Testis (tissue), 3 donors: ENCODE data around the gene BIN1. TPM values are rescaled to one million over a fixed set of nuclear protein-coding genes. Genes with fewer than 3 reads are reported as not detected.

ENCODE experiments used
- DNase-seq: peaks from one replicate; pipeline ENCODE4 v3.0.0-alpha.2; 2019
- H3K27ac ChIP-seq, 2 donors: fragments of 200-600 bp; sonication (generic); one replicate each; pipeline ENCODE4 v1.5.1; 2019
- H3K27me3 ChIP-seq: fragments of 200-600 bp; sonication (generic); one replicate; pipeline ENCODE4 v1.5.1; 2019
- H3K36me3 ChIP-seq: fragments of 200-600 bp; sonication (generic); one replicate; pipeline ENCODE4 v1.5.1; 2017; ENCODE audit warnings: low read depth; ENCODE audit errors: missing control alignments
- H3K4me1 ChIP-seq: fragments of 200-600 bp; sonication (generic); one replicate; pipeline ENCODE4 v1.5.1; 2019
- H3K4me3 ChIP-seq, 2 donors: fragments of 200-600 bp; sonication (generic); one replicate each; pipeline ENCODE4 v1.5.1; 2017 to 2019
- H3K9me3 ChIP-seq: fragments of 200-600 bp; sonication (generic); one replicate; pipeline ENCODE4 v1.5.1; 2017
- CTCF ChIP-seq, 3 experiments: fragments of 450-650 bp in 2 of 3; fragments of 200-600 bp in 1 of 3; sonication (generic) in 1 of 3; IDR thresholded peaks; one replicate each; pipeline ENCODE4 v1.5.1; 2016 to 2019; ENCODE audit warnings: antibody characterized with exemption in 3 of 3, mild to moderate bottlenecking in 2 of 3, moderate library complexity in 1 of 3
- POLR2A ChIP-seq: fragments of 450-650 bp; IDR thresholded peaks from one replicate; pipeline ENCODE4 v1.6.1; 2017; ENCODE audit warnings: antibody characterized with exemption, mild to moderate bottlenecking, moderate library complexity
- WGBS, 2 donors: methylation state at CpG; one replicate each; pipeline ENCODE4 v1.1.5; 2018; 5-methylcytosine and 5-hydroxymethylcytosine counted together
- intact Hi-C: fragments of 100-400 bp; cut with DNase I; formaldehyde crosslinking; loops from one replicate; pipeline ENCODE4 v1.15.1; 2023; ENCODE audit warnings: low total_unique reads
- polyA plus RNA-seq: library from polyadenylated mRNA; stranded (reverse); fragments of 350-450 nt; fragmentation: Illumina TruSeq; extraction: RNeasy Lipid Tissue Mini Kit (QIAGEN cat#74804); gene quantifications from one replicate; pipeline ENCODE4 v1.2.3, GENCODE V29; 2014; ENCODE audit warnings: low read depth, low replicate concordance; ENCODE audit not compliant: insufficient read depth
- total RNA-seq, 2 donors: library from RNA; depleted of rRNA; stranded (reverse); fragments of >200 nt; gene quantifications; one replicate each; pipeline ENCODE4 v1.2.3, GENCODE V29; 2016

BIN1 gene
- total and polyA plus RNA-seq, 3 donors from 2014 or later, result 25.0 to 38.8 (median 28.7) TPM

- no peak for TF ChIP-seq POLR2A
- no peak for TF ChIP-seq CTCF (IDR thresholded peaks at IDR 0.05)
- Histone ChIP-seq H3K4me3 (no peak overlapping the region), H3K27ac (no peak overlapping the region), H3K4me1 (peaks cover 28% of the 10 kb centered on the region), H3K9me3 (no peaks in the 10 kb centered on the region), H3K27me3 (no peaks in the 10 kb centered on the region), H3K36me3 (no peaks in the 10 kb centered on the region)
- intact Hi-C loops, result no loop called here
- no peak for DNase-seq
- WGBS, 2 donors, result 89 to 93% methylated on average over 4 to 6 of the region's 6 CpGs
Observed at GRCh38 chr2:127091886-127092285, 15.1 kb downstream of the BIN1 start.

DNA sequence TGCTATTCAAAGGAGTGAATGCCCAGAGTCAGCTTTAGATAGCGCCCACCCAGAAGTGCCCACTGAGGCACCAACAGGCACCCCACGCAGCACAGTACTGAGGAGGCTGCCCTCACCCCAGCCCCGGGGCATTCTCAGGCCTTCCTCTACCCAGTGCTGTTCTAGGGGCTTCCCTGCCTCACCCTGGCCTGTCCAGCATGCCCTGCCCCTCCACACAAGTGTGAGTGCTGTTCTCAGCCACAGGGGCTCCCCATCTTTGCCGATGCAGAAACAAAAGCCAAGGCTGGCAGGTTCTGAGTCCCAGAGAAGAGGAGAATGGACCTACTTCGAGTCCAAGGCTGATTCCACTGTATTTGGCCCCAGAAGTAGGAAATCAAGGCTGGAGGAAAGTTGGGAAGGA, 15.8 kb downstream of the BIN1 start:
- no peaks in the 10 kb centered on the region for H3K27me3 ChIP-seq
- WGBS, 2 donors, result 86 to 88% methylated on average over 2 to 5 of the region's 5 CpGs
- H3K27ac ChIP-seq, result no peak overlapping the region
- peaks cover 35% of the 10 kb centered on the region for H3K4me1 ChIP-seq
- H3K36me3 ChIP-seq, result no peaks in the 10 kb centered on the region
- H3K4me3 ChIP-seq, result no peak overlapping the region
- intact Hi-C loops, result no loop called here
- DNase-seq, result no peak
- no peaks in the 10 kb centered on the region for H3K9me3 ChIP-seq
- no peak for TF ChIP-seq CTCF (IDR thresholded peaks at IDR 0.05)

- H3K4me1 ChIP-seq, result peaks cover 40% of the 10 kb centered on the region
- H3K4me3 ChIP-seq, result no peak overlapping the region
- no peaks in the 10 kb centered on the region for H3K27me3 ChIP-seq
- DNase-seq, result no peak
- no peak overlapping the region for H3K27ac ChIP-seq
- TF ChIP-seq CTCF (IDR thresholded peaks at IDR 0.05) (no peak), POLR2A (no peak)
- WGBS, 2 donors, result 74 to 87% methylated on average over 5 to 18 of the region's 18 CpGs
- H3K9me3 ChIP-seq, result no peaks in the 10 kb centered on the region
- intact Hi-C loops, result no loop called here
- no peaks in the 10 kb centered on the region for H3K36me3 ChIP-seq
Observed at GRCh38 chr2:127090281-127091120, 16.5 kb downstream of the BIN1 start.

- H3K36me3 ChIP-seq, result no peaks in the 10 kb centered on the region
- H3K9me3 ChIP-seq, result no peaks in the 10 kb centered on the region
- 89 to 93% methylated on average over 5 to 10 of the region's 10 CpGs for WGBS, 2 donors
- no peaks in the 10 kb centered on the region for H3K27me3 ChIP-seq
- no peak overlapping the region for H3K27ac ChIP-seq
- peaks cover 41% of the 10 kb centered on the region for H3K4me1 ChIP-seq
- no peak for TF ChIP-seq POLR2A
- no peak for TF ChIP-seq CTCF (IDR thresholded peaks at IDR 0.05)
- no peak overlapping the region for H3K4me3 ChIP-seq
- intact Hi-C loops, result loop anchor here (10.0 kb wide), 1 partner anchor 85 kb away; no protein-coding TSS in a partner anchor
- DNase-seq, result no peak
Observed at GRCh38 chr2:127089478-127090235, 17.3 kb downstream of the BIN1 start.
